HK-2 (cell line): ENCODE data around the gene ANKRD34A.
A peak's percentile ranks its signal among the peaks of the same experiment; 100 is the strongest.
"Not testable (repeated sequence)": the region's sequence is repeated elsewhere in the genome, so short reads cannot be mapped to it uniquely, and the experiment has no call there.

Source experiments
- DNase-seq: peaks from one replicate; pipeline ENCODE4 v3.0.0-alpha.2; 2018; ENCODE audit not compliant: unreplicated experiment

ANKRD34A gene

DNA sequence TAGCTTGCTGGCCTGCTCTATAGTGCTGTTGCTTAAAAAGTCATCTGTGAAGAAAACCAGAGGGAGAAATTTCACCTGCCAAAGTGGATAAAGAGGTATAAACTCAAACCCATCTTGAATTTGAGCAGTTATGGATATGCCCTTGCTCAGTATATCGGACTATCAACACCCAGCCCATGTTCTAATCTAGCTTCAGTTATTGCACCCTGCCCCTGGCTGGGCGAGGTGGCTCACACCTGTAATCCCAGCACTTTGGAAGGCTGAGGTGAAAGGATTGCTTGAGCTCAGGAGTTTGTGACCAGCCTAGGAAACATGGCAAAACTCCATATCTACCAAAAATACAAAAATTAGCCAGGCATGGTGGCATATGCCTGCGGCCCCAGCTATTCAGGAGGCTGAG, 19.8 kb downstream of the ANKRD34A start:
- no peak for DNase-seq

DNA sequence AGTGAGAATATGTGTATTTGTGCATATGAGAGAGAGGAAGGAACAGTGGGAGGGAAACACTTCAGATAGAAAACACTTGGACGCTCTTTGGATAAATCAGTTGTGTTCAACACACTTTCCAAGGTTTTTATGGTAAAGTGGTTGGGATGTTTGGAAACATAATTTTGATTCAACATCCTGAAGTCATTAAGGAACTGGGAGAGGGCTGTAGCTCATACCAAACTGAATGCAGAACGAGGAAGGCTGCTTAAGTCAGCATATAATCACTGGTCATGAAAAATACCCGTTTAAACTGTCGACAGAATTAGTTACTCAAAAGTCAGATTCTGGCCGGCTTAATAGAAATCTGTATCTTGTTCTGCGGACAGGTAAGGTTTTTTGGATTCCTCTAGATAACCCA, 21.5 kb downstream of the ANKRD34A start:
- DNase-seq: no peak

DNA sequence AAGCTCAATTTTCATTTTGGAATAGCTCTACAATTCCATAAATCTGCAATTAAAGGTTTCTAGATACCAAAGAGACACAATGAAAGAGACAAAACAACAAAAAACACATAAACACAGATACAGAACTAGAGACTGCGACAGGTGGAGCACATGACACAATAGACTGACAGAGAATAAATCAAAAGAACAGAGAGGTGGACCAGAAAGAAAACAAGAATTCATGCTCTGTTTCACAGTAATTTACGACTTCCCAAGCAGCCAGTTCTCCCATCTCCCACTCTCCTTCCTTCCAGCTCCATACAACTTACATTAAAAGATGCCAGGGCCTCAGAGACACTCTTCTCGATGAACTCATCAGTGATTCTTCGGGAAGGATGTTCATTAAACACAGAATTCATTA, 22.0 kb downstream of the ANKRD34A start:
- DNase-seq: no peak

DNA sequence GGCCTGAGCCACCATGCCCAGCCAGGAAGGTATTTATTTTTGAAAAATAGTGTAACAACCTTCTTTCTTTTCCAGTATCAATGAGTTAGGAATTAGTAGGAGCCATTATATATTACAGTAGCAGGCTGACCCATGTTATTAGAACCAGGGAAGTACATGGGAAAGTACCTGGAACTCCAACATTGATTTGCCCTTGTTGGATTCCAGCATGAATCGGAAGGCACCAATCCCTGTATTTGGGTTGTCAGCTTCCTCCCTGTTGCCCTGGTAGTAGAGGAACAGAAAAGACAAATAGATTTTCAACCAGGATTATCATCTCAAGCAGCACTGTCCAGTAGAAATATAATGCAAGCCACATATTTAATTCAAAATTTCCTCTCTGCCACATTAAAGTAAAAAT, 26.9 kb downstream of the ANKRD34A start:
- DNase-seq: no peak

DNA sequence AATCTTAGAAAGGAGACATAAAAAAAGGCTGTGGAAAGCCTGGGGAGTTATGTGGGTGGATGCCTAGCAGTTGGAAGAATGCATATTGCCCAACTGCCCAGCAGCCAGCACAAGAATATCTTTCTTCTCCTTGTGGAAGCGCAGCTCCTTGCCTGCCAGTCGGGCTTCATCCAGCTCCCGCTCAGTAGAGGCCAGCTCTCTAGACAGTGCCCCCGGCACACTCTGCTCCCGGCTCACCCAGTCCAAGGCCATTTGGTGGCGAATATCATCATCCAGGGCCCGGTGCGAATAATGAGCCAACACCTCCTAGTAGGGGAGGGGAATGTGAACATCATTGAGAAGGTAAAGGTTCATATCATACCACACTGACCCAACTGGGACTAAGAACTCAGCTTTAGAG, 28.1 kb downstream of the ANKRD34A start:
- DNase-seq: no peak

DNA sequence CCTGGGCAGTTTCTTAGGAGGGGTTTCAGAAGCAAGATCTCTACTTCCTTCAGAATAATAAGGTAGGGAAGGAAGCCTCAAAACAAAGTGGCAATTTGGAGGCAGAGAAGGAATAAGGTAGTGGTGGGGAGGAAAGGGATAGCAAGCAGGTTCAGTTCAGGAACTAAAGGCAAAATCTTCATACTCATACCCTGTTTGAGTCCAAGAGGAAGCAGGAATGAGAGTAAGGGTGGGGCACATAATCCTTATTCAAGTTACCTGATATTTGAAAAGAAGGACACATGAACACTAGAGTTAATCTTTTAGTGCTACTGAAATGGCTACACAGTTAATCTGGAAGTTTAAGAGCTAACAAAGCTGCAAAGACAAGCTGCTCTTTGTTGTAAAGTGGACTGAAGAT, 28.7 kb downstream of the ANKRD34A start:
- DNase-seq: no peak

DNA sequence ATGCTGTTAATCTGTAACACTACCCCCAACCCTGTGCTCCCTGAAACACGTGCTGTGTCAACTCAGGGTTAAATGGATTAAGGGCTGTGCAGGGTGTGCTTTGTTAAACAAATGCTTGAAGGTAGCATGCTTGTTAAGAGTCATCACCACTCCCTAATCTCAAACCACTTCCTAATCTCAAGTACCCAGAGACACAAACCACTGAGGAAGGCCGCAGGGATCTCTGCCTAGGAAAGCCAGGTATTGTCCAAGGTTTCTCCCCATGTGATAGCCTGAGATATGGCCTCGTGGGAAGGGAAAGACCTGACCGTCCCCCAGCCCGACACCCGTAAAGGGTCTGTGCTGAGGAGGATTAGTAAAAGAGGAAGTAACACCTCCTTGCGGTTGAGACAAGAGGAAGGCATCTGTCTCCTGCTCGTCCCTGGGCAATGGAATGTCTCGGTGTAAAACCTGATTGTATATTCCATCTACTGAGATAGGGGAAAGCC, 31.8 kb downstream of the ANKRD34A start:
- not testable (repeated sequence) for DNase-seq

DNA sequence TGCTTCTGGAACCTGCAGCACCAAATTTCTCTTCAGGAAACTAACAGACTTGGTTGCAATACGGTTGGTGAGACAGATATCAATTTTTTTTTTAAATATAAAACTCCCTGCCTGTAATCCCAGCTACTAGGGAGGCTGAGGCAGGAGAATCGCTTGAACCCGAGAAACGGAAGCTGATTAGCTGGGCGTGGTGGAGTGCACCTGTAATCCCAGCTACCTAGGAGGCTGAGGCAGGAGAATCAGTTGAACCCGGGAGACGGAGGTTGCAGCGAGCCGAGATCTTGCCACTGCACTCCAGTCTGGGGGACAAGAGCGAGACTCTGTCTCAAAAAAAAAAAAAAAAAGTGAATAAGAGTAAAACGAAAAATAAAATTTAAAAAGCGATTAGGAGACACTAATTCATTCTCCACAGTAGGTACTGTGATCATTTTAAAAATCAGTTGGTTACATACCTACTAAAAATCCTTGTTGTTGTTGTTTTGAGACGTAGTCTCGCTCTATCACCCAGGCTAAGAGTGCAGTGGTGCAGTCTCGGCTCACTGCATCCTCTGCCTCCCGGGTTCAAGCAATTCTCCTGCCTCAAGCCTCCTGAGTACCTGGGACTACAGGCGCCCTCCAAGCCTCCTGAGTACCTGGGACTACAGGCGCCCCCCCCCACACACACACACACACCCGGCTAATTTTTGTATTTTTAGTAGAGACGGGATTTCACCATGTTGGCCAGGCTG, 36.3 kb downstream of the ANKRD34A start:
- DNase-seq: no peak

DNA sequence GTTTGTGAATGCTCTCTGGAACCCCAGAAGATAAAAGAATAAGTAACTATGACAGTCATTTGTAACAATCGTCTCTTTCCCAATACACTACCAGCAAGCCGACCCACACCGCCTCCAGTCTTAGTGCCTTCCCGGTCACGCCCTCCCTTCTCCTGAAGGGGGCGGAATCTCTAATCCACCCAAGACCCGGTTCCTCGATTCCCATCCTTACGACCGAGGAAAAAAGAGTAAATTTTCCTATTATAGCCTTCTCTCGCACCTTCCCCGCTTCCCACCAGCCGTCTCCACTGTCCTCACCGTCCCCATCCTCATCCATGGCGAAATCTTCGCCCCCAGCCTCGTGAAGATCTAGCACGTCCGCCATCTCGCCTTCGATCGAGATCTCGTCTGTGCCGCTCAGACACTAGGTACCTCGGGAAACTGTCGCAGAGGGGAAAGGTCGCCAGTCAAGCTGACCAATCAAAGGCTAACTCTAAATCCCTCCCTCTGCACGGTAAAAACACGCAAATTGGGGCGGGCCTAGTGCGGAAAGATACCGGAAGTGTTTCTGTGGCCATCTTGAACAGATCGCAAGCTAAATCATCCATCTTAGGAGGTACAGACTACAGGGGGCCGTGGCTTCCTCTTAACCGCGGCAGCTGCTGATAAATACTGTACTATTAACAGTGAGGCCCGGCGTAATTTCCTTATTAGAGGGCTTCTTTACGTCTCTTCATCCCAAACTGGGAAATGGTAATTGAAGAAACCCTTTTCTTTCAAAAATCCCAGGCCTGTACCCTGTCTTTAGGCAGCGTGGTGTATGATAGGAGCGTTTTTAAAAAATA, 37.1 kb downstream of the ANKRD34A start, which contains the start of gene RBM8A:
RBM8A (minus strand) TSS at position 422 of the 824 bp plus-strand sequence; CDS start at position 364, 58 bp downstream.
- peak; percentile 93 for DNase-seq

DNA sequence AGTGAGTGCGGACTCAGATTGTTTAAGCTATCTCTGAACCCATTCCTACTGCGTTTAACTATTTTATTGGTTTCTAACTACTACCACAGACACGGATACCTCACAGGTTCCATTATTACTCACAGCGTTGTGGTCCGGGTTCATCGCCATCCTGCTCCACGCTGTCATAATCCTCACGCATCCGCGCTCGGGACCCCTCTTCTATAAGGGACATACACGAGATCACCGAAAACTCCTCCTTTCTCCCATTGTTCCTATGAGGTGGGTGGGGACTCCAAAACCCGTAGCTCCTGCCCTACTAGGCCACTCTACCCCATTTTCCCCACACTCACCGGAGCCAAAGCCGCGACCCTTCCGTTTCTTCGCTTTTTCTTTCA, 37.7 kb downstream of the ANKRD34A start:
- DNase-seq: no peak

DNA sequence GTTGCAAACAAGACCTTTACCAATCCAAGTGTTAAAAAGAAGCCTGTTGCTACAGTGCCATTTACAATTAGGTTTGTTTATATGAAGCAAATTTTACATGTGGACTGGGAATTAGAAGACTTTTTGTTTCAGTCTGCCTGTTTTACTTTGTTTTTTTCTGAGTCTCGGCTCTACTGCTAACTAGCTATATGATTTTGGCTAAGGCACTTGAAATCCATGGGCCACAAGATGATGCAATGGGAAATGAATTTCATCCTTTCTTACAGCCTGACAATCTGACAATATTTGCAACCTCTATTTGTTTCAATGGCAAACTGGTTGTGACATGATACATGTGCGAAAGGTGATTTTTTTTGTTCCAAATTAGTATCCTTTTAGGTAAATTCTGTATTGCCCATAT, 42.1 kb downstream of the ANKRD34A start:
- no peak for DNase-seq

DNA sequence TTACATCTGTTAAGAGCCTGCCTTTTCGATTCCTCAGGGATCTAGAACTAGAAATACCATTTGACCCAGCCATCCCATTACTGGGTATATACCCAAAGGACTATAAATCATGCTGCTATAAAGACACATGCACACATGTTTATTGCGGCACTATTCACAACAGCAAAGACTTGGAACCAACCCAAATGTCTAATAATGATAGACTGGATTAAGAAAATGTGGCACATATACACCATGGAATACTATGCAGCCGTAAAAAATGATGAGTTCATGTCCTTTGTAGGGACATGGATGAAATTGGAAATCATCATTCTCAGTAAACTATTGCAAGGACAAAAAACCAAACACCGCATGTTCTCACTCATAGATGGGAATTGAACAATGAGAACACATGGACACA, 44.1 kb downstream of the ANKRD34A start:
- not testable (repeated sequence) for DNase-seq

DNA sequence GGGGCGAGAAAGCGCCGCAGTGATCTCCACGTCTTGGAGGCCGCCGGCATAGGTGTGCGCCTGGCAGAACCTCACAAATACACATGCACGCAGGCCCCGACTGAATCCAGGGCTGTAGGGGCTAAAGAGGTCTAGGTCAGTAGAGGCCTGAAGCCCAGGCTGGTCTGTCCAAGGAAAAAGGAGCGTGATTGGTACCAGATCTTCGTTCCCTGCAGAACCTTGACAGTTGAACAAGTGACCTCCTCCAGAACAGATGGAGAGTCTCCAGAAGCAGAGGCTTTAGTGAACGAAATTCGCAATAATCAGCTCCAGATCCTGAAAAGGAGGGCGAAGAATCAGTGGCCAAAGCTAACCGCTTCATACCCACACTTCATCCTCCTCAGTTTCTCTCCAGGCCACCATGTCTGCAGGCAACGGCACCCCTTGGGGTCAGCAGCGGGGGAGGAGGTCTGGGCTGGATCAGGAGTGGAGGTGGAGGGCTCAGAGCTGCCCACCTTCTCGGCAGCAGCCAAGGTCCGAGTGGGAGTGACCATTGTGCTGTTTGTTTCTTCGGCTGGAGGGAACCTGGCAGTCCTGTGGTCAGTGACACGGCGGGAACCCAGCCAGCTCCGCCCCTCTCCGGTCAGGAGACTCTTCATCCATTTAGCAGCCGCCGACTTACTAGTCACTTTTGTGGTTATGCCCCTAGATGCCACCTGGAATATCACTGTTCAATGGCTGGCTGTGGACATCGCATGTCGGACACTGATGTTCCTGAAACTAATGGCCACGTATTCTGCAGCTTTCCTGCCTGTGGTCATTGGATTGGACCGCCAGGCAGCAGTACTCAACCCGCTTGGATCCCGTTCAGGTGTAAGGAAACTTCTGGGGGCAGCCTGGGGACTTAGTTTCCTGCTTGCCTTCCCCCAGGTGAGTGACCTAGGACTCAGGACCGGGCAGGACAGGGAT, 45.1 kb downstream of the ANKRD34A start:
- peak; percentile 73 for DNase-seq

DNA sequence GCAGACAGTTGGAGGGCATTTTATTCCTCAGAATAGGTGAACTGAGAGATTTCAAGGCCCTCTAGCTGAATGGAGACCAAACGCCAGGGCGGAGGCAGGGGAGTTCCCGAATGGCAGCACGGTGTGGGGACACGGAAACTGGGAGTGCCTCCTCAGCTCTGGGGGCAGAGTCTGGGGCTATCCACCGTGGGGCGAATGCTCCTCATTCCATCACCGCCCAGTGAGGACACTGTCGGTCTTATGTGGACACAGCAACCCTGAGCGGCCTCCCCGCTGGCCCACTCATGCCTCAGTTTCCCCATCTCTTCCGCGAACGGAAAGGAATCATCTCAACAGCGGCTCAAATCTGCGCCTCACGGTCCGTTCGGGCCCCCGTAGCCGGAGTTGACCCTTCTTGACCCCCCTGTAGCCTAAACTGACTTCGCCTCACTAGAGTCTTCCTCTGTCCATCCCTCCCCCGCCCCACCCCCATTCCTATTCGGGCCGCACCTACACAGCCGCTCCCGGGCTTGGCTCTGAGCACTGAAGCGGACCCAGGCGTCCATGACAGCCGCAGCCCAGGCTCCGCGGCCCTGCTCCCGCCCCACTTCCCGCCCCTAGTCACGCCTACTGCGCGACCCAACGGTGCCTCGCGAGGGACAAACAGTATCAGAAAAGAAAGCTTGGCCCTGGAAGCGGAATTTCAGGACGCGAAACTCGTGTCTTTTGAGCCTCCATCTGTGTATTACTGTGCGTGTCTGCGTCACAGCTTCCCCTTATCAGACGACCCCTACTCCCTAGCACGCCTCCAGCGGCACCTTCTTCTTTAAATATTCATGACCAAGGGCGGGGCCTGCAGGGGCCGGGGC, 46.0 kb downstream of the ANKRD34A start, which contains the start of gene PEX11B:
PEX11B (minus strand) TSS at position 574 of the 848 bp plus-strand sequence; CDS start at position 545, 29 bp downstream.
- DNase-seq: peak; percentile 84

DNA sequence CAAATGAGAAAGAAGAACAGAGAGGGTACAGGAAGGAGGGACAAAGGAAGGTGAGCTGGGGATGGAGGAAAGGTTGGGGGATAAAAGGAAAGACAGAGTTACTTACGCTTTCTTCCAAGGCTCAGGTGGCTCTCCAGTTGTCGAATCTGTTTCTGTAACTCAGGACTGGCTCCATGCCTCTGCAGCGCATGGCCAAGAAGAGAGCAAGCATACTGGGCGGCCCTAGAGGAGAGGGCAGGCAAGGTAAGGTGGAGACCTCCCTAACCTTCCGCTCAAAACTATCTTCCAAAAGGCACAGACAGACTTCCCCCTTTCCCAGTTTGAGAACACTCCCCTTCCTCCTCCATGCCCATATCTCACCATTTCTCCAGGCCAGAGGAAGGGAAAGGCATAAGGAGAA, 46.8 kb downstream of the ANKRD34A start:
- no peak for DNase-seq

DNA sequence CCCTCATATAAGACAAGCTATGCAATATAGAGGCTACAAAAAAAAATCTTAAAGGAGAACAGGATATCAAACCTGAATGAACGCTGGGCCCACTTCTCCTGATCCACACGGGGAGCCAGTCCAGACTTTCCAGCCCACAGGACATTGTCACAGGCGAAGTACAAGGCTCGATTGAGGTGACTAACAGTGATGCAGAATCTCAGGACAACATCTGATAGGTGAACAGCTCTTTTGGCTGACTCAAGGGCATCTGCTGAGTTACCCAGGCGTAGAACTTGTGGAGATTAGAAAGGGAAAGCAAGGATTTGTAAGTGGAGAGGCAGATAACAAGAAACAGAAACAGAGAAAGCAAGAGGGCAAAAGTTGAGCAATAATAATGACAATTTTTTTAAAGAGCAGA, 47.6 kb downstream of the ANKRD34A start:
- DNase-seq: no peak

DNA sequence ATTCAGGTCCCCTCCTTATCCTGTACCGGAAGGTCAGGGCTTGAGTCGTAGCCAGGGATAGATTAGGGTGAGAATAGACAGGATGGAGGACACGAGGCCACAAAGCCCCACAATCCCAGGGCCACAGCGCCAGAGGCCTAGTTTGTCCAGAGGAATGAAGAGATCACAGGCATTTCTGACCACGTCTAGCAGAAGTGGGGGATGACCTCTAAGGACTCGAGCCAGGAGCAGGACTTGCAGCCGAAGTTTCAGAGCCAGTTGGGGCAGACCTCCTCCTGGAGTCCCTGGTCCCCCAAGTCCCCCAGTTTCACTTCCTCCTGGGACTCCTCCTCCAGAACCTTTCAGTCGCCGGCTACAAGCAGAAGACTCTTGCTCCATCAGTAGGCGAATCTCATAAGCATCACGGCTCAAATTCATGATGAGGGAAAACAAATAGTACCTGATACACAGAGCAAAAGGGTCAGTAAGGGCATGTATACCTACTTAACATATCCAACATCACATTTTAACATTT, 52.2 kb downstream of the ANKRD34A start:
- DNase-seq: no peak
